ENCODE results near the gene DEPDC4.
A peak's percentile ranks its signal among the peaks of the same experiment; 100 is the strongest.
"Not testable (repeated sequence)": the region's sequence is repeated elsewhere in the genome, so short reads cannot be mapped to it uniquely, and the experiment has no call there.

Gene DEPDC4

GRCh38 chr12:100229036-100229635 lies 37.7 kb downstream of the DEPDC4 start:
- peaks cover 2% of the 10 kb centered on the region; the same call in 1 of the 2 replicates for H3K4me1 ChIP-seq (ENCODE audit: control insufficient read depth, insufficient read depth, low read length)
- no peak overlapping the region for H3K4me3 ChIP-seq (ENCODE audit: low read depth, low read length)
- ChIA-PET POLR2A (interaction anchor here (1.1 to 1.5 kb wide), 2 partner anchors 38 to 74 kb away, joined by 3 to 8 read pairs; partner anchors contain the start of genes DEPDC4 and SCYL2), CTCF (interaction anchor here (0.6 to 1.1 kb wide), 2 partner anchors 27 to 411 kb away, joined by 3 to 5 read pairs; no protein-coding TSS in a partner anchor)
- no peaks in the 10 kb centered on the region for H3K9me3 ChIP-seq (ENCODE audit: control insufficient read depth, insufficient read depth, low read depth, low read length)
- TF ChIP-seq ZNF121 (tag by site-specific recombination; IDR thresholded peaks at IDR 0.05) (peak; percentile 50; the same call in 1 of the 2 replicates), KLF17 (tag by site-specific recombination; IDR thresholded peaks at IDR 0.05) (no peak), ZBTB20 (tag by site-specific recombination; IDR thresholded peaks at IDR 0.05) (no peak), ZNF514 (tag by site-specific recombination; IDR thresholded peaks at IDR 0.05) (no peak), CTCF (tag by site-specific recombination; IDR thresholded peaks at IDR 0.05) (peak; percentile 35; the same call in 1 of the 2 replicates), ZNF654 (tag by site-specific recombination; IDR thresholded peaks at IDR 0.05; ENCODE audit: low read depth) (peak; percentile 67), ZNF658 (tag by site-specific recombination; IDR thresholded peaks at IDR 0.05) (no peak), ZNF473 (tag by site-specific recombination; IDR thresholded peaks at IDR 0.05) (no peak)
- TF ChIP-seq, protein P1, sequence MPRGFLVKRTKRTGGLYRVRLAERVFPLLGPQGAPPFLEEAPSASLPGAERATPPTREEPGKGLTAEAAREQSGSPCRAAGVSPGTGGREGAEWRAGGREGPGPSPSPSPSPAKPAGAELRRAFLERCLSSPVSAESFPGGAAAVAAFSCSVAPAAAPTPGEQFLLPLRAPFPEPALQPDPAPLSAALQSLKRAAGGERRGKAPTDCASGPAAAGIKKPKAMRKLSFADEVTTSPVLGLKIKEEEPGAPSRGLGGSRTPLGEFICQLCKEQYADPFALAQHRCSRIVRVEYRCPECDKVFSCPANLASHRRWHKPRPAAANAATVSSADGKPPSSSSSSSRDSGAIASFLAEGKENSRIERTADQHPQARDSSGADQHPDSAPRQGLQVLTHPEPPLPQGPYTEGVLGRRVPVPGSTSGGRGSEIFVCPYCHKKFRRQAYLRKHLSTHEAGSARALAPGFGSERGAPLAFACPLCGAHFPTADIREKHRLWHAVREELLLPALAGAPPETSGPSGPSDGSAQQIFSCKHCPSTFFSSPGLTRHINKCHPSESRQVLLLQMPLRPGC (tag by site-specific recombination; IDR thresholded peaks at IDR 0.05): no peak
- TF ChIP-seq, protein P2, sequence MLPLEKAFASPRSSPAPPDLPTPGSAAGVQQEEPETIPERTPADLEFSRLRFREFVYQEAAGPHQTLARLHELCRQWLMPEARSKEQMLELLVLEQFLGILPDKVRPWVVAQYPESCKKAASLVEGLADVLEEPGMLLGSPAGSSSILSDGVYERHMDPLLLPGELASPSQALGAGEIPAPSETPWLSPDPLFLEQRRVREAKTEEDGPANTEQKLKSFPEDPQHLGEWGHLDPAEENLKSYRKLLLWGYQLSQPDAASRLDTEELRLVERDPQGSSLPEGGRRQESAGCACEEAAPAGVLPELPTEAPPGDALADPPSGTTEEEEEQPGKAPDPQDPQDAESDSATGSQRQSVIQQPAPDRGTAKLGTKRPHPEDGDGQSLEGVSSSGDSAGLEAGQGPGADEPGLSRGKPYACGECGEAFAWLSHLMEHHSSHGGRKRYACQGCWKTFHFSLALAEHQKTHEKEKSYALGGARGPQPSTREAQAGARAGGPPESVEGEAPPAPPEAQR (tag by site-specific recombination; IDR thresholded peaks at IDR 0.05): no peak
- H3K27ac ChIP-seq (ENCODE audit: extremely low read depth, low read depth, low read length): no peak overlapping the region
- H3K36me3 ChIP-seq (ENCODE audit: control insufficient read depth in 2 of 2, insufficient read depth in 1 of 2, low read length in 2 of 2): peaks cover 0 to 13% of the 10 kb centered on the region in 2 experiments

DNA sequence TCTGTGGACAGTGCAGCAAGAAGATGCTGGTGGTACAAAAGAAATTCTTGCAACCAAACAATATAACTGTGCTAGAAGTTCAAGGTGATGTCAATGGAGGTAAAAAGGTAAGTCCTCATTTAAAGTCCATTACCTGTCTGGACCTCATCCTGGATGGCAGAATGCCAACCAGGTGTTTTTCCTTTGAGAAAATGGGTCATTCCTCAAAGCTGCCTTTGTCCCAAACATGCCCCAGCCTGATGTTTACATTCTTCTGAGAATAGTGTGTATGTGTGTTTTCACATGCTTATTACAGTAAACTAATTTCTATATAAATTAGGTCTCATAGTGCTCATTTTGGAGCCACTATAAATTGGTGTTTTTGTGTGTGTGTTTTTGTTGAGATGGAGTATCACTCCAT lies 41.4 kb downstream of the DEPDC4 start:
- 0 out of 2 replicates have a peak, but pooled peaks have one; percentile 14 for TF ChIP-seq ZEB2 (tag by site-specific recombination; IDR thresholded peaks at IDR 0.05)
- no peak for TF ChIP-seq ZNF561 (tag by site-specific recombination; IDR thresholded peaks at IDR 0.05; ENCODE audit: borderline replicate concordance)
- Histone ChIP-seq H3K27ac (ENCODE audit: extremely low read depth, low read depth, low read length) (no peak overlapping the region), H3K36me3 (ENCODE audit: control insufficient read depth in 2 of 2, insufficient read depth in 1 of 2, low read length in 2 of 2) (peaks cover 18 to 27% of the 10 kb centered on the region in 2 experiments), H3K9me3 (ENCODE audit: control insufficient read depth, insufficient read depth, low read depth, low read length) (no peaks in the 10 kb centered on the region), H3K4me3 (ENCODE audit: low read depth, low read length) (no peak overlapping the region), H3K4me1 (ENCODE audit: control insufficient read depth, insufficient read depth, low read length) (peaks cover 8% of the 10 kb centered on the region; the same call in 1 of the 2 replicates)
- ChIA-PET CTCF (interaction anchor here (0.8 kb wide), 1 partner anchor 123 kb away, joined by 3 read pairs; no protein-coding TSS in a partner anchor), POLR2A (no interaction called here)

- H3K36me3 ChIP-seq (ENCODE audit: control insufficient read depth in 2 of 2, insufficient read depth in 1 of 2, low read length in 2 of 2): peaks cover 30 to 35% of the 10 kb centered on the region in 2 experiments
- H3K9me3 ChIP-seq (ENCODE audit: control insufficient read depth, insufficient read depth, low read depth, low read length); CTCF ChIA-PET; H3K4me3 ChIP-seq (ENCODE audit: low read depth, low read length); H3K27ac ChIP-seq (ENCODE audit: extremely low read depth, low read depth, low read length): not testable (repeated sequence)
- POLR2A ChIA-PET: interaction anchor here (0.7 kb wide), 1 partner anchor 18 kb away, joined by 5 read pairs; no protein-coding TSS in a partner anchor
- H3K4me1 ChIP-seq (ENCODE audit: control insufficient read depth, insufficient read depth, low read length): peaks cover 17% of the 10 kb centered on the region
Observed at GRCh38 chr12:100222173-100222572, 44.7 kb downstream of the DEPDC4 start.

All from HEK293 (cell line).